IMR-90 (cell line): ENCODE data around the gene MTHFD2. TPM values are rescaled to one million over a fixed set of nuclear protein-coding genes. Genes with fewer than 3 reads are reported as not detected.

Experiments
- ATAC-seq: fragments of 200-7000 bp; cut with Tn5 transposase; 2 replicates; pipeline ENCODE4 v1.9.1; 2020; ENCODE audit warnings: low read depth, mild to moderate bottlenecking, moderate library complexity
- BruUV-seq: library from RNA; stranded (reverse); fragments of 400-500 nt; replicated peaks from 2 replicates; lab custom pipeline; 2021; lab: Mats Ljungman, UMichigan
- CTCF ChIA-PET: fragments of 300-600 bp; formaldehyde crosslinking; extraction: SDS; loops from one replicate; lab custom pipeline; 2021; ENCODE audit warnings: antibody characterized with exemption; lab: Yijun Ruan, JAX
- POLR2A ChIA-PET: fragments of 300-600 bp; sonication (Branson Sonifier 250); formaldehyde crosslinking; loops from one replicate; lab custom pipeline; 2022; ENCODE audit warnings: antibody characterized with exemption; ENCODE audit not compliant: unreplicated experiment; lab: Charles Lee
- DNase-seq: peaks from one replicate; pipeline ENCODE4 v3.0.0; 2013
- H2AFZ ChIP-seq: replicated peaks from 2 replicates; pipeline ENCODE3; 2013; ENCODE audit warnings: low read length, mild to moderate bottlenecking; ENCODE audit not compliant: poor library complexity
- H2AK5ac ChIP-seq: 2 replicates; pipeline ENCODE4 v1.6.1; 2013; ENCODE audit warnings: low read depth, low read length, inconsistent platforms
- H2AK9ac ChIP-seq: replicated peaks from 2 replicates; pipeline ENCODE3; 2013; ENCODE audit warnings: mild to moderate bottlenecking, low read depth, low read length, moderate library complexity; ENCODE audit not compliant: poor library complexity
- H2BK120ac ChIP-seq: 2 replicates; pipeline ENCODE4 v1.6.1; 2013; ENCODE audit warnings: low read depth, low read length, inconsistent platforms
- H2BK15ac ChIP-seq: 3 replicates; pipeline ENCODE4 v1.6.1; 2013; ENCODE audit warnings: low read depth, low read length, inconsistent platforms
- H2BK20ac ChIP-seq: 2 replicates; pipeline ENCODE4 v1.6.1; 2013; ENCODE audit warnings: low read depth, mild to moderate bottlenecking, inconsistent platforms, low read length, moderate library complexity
- H2BK5ac ChIP-seq: 2 replicates; pipeline ENCODE4 v1.6.1; 2013; ENCODE audit warnings: mild to moderate bottlenecking, low read depth, low read length, inconsistent platforms; ENCODE audit not compliant: poor library complexity, severe bottlenecking
- H3K14ac ChIP-seq: replicated peaks from 2 replicates; pipeline ENCODE4 v1.6.1; 2013; ENCODE audit warnings: low read depth, low read length, inconsistent platforms
- H3K18ac ChIP-seq: 2 replicates; pipeline ENCODE4 v1.6.1; 2013; ENCODE audit warnings: low read depth, low read length, control low read depth
- H3K23ac ChIP-seq: 2 replicates; pipeline ENCODE4 v1.6.1; 2013; ENCODE audit warnings: low read depth, low read length, inconsistent platforms
- H3K27ac ChIP-seq: 2 replicates; pipeline ENCODE4 v1.5.1; 2013; ENCODE audit warnings: mild to moderate bottlenecking, control low read depth, low read length; ENCODE audit not compliant: insufficient read depth
- H3K27me3 ChIP-seq: 2 replicates; pipeline ENCODE4 v1.6.1; 2013; ENCODE audit warnings: low read length; ENCODE audit not compliant: control insufficient read depth, insufficient read depth
- H3K36me3 ChIP-seq: 2 replicates; pipeline ENCODE4 v1.6.1; 2013; ENCODE audit warnings: low read length, mixed read lengths; ENCODE audit not compliant: control insufficient read depth, insufficient read depth
- H3K4ac ChIP-seq: 2 replicates; pipeline ENCODE4 v1.6.1; 2013; ENCODE audit warnings: low read depth, low read length, inconsistent platforms
- H3K4me1 ChIP-seq: 2 replicates; pipeline ENCODE4 v1.6.1; 2013; ENCODE audit warnings: low read length, mixed read lengths; ENCODE audit not compliant: control insufficient read depth, insufficient read depth
- H3K4me2 ChIP-seq: 2 replicates; pipeline ENCODE4 v1.6.1; 2013; ENCODE audit warnings: low read depth, mild to moderate bottlenecking, control low read depth, low read length, moderate library complexity
- H3K4me3 ChIP-seq: 2 replicates; pipeline ENCODE4 v1.5.1; 2013; ENCODE audit warnings: low read depth, mild to moderate bottlenecking, control low read depth, low read length, moderate library complexity; ENCODE audit not compliant: insufficient read depth
- H3K56ac ChIP-seq: 2 replicates; pipeline ENCODE4 v1.6.1; 2013; ENCODE audit warnings: low read length, inconsistent platforms; ENCODE audit not compliant: insufficient read depth; ENCODE audit errors: extremely low read depth
- H3K79me1 ChIP-seq, 2 experiments: 2 replicates each; pipeline ENCODE4 v1.6.1; 2013; ENCODE audit warnings: low read length in 2 of 2, inconsistent platforms in 1 of 2, low read depth in 1 of 2
- H3K9ac ChIP-seq: 2 replicates; pipeline ENCODE4 v1.6.1; 2013; ENCODE audit warnings: low read depth, low read length, control low read depth
- H3K9me1 ChIP-seq: 2 replicates; pipeline ENCODE4 v1.6.1; 2013; ENCODE audit warnings: low read length, inconsistent platforms; ENCODE audit not compliant: insufficient read depth
- H3K9me3 ChIP-seq: 2 replicates; pipeline ENCODE4 v1.6.1; 2013; ENCODE audit warnings: low read length; ENCODE audit not compliant: control insufficient read depth, insufficient read depth
- H4K20me1 ChIP-seq: 2 replicates; pipeline ENCODE4 v1.6.1; 2013; ENCODE audit warnings: low read length, inconsistent platforms; ENCODE audit not compliant: insufficient read depth
- H4K5ac ChIP-seq: 2 replicates; pipeline ENCODE4 v1.6.1; 2013; ENCODE audit warnings: mild to moderate bottlenecking, low read depth, low read length, control low read depth
- H4K8ac ChIP-seq, 2 experiments: 2 replicates each; pipeline ENCODE4 v1.6.1; 2013; ENCODE audit warnings: low read depth in 2 of 2, low read length in 2 of 2, control low read depth in 1 of 2, inconsistent platforms in 1 of 2
- H4K91ac ChIP-seq: 2 replicates; pipeline ENCODE4 v1.6.1; 2013; ENCODE audit warnings: low read depth, low read length, inconsistent platforms; ENCODE audit not compliant: insufficient read depth
- BHLHE40 ChIP-seq: fragments of 150-350 bp; IDR thresholded peaks from 2 replicates; pipeline ENCODE4 v1.6.1; 2016; ENCODE audit warnings: mild to moderate bottlenecking, low read depth, low read length
- CEBPB ChIP-seq: IDR thresholded peaks from 2 replicates; pipeline ENCODE4 v1.6.1; 2012; ENCODE audit warnings: low read depth, low read length, improper control_type of control experiment
- CHD1 ChIP-seq: IDR thresholded peaks from 2 replicates; pipeline ENCODE4 v1.6.1; 2012; ENCODE audit warnings: low read depth, low read length, improper control_type of control experiment
- CTCF ChIP-seq: conservative IDR thresholded peaks from 2 replicates; pipeline ENCODE4 v1.5.1; 2012; ENCODE audit warnings: mild to moderate bottlenecking, low read depth, low read length, improper control_type of control experiment
- ELK1 ChIP-seq: fragments of 150-350 bp; IDR thresholded peaks from 2 replicates; pipeline ENCODE4 v1.6.1; 2016; ENCODE audit warnings: low read depth, mild to moderate bottlenecking, low read length, moderate library complexity, borderline replicate concordance
- FOS ChIP-seq: fragments of 150-350 bp; IDR thresholded peaks from 2 replicates; pipeline ENCODE4 v1.6.1; 2016; ENCODE audit warnings: low read depth, low read length
- MAFK ChIP-seq: IDR thresholded peaks from 2 replicates; pipeline ENCODE4 v1.6.1; 2012; ENCODE audit warnings: low read depth, low read length, improper control_type of control experiment
- MAZ ChIP-seq: IDR thresholded peaks from 2 replicates; pipeline ENCODE4 v1.6.1; 2012; ENCODE audit warnings: low read depth, mild to moderate bottlenecking, low read length, improper control_type of control experiment, moderate library complexity, borderline replicate concordance
- MXI1 ChIP-seq: IDR thresholded peaks from 2 replicates; pipeline ENCODE4 v1.6.1; 2012; ENCODE audit warnings: low read depth, mild to moderate bottlenecking, low read length, moderate library complexity, borderline replicate concordance
- NFE2L2 ChIP-seq: fragments of 150-350 bp; IDR thresholded peaks from 2 replicates; pipeline ENCODE4 v1.6.1; 2016; ENCODE audit warnings: low read depth, mild to moderate bottlenecking, low read length
- POLR2A ChIP-seq: IDR thresholded peaks from 2 replicates; pipeline ENCODE4 v1.6.1; 2012; ENCODE audit warnings: mild to moderate bottlenecking, low read depth, low read length
- RAD21 ChIP-seq: IDR thresholded peaks from 2 replicates; pipeline ENCODE4 v1.6.1; 2012; ENCODE audit warnings: low read length, improper control_type of control experiment
- RCOR1 ChIP-seq: IDR thresholded peaks from 2 replicates; pipeline ENCODE4 v1.6.1; 2012; ENCODE audit warnings: mild to moderate bottlenecking, low read length, improper control_type of control experiment; ENCODE audit not compliant: insufficient replicate concordance
- RFX5 ChIP-seq: IDR thresholded peaks from 2 replicates; pipeline ENCODE4 v1.8.0; 2012; ENCODE audit warnings: low read depth, mild to moderate bottlenecking, low read length, moderate library complexity
- SMC3 ChIP-seq: fragments of 150-350 bp; IDR thresholded peaks from 2 replicates; pipeline ENCODE4 v1.6.1; 2016; ENCODE audit warnings: low read depth, mild to moderate bottlenecking, antibody characterized with exemption, low read length, moderate library complexity
- USF2 ChIP-seq: fragments of 150-350 bp; IDR thresholded peaks from 2 replicates; pipeline ENCODE4 v1.6.1; 2017; ENCODE audit warnings: mild to moderate bottlenecking, antibody characterized with exemption, low read length, low read depth
- WGBS, 2 experiments: methylation state at CpG; one replicate each; pipeline versions ENCODE4 v1.1.5 to v1.1.7; 2013; ENCODE audit warnings: missing lambda C conversion rate in 2 of 2; ENCODE audit not compliant: insufficient read length in 1 of 2; ENCODE audit errors: extremely low coverage in 2 of 2; 5-methylcytosine and 5-hydroxymethylcytosine counted together
- dilution Hi-C: fragments of 300-500 bp; cut with HindIII; formaldehyde crosslinking; loops from one replicate; pipeline ENCODE4 v1.14.3; 2018; ENCODE audit warnings: low sequenced_read_pairs; ENCODE audit not compliant: unreplicated experiment
- in situ Hi-C: fragments of 300-500 bp; cut with MboI; formaldehyde crosslinking; loops from 3 replicates; pipeline ENCODE4 v1.14.3; 2019; ENCODE audit warnings: low sequenced_read_pairs, inconsistent platforms, mixed read lengths
- intact Hi-C: fragments of 100-400 bp; cut with micrococcal nuclease; formaldehyde crosslinking; loops from 2 replicates; pipeline ENCODE4 v1.10.0; 2022
- polyA plus RNA-seq, 3 experiments: library from polyadenylated mRNA; depleted of rRNA; stranded (reverse); fragments of >200 nt; gene quantifications; 2 replicates each; pipeline ENCODE4 v1.2.3, GENCODE V29; 2012; ENCODE audit warnings: low replicate concordance in 1 of 3
- total RNA-seq: library from RNA; depleted of rRNA; stranded (reverse); fragments of >200 nt; gene quantifications from 2 replicates; pipeline ENCODE4 v1.2.3, GENCODE V29; 2012

The MTHFD2 gene
- total and polyA plus RNA-seq, 2 of the 4 experiments (the other 2 are of a cell fraction), result 66.8 to 122 TPM

GRCh38 chr2:74164761-74165160, 33.7 kb upstream of the MTHFD2 start:
- Histone ChIP-seq H3K23ac (no peak overlapping the region), H4K8ac (no peak overlapping the region), H2AK5ac (no peak overlapping the region), H3K79me1 (peaks cover 15 to 33% of the 10 kb centered on the region in 2 experiments), H3K4me3 (no peak overlapping the region), H4K20me1 (peaks cover 8% of the 10 kb centered on the region), H2BK5ac (no peak overlapping the region), H3K4ac (no peak overlapping the region), H3K56ac (no peak overlapping the region), H2AK9ac (no peak overlapping the region), H3K4me2 (no peak overlapping the region), H3K27me3 (no peaks in the 10 kb centered on the region), H3K27ac (no peak overlapping the region), H2AFZ (no peak overlapping the region), H3K4me1 (no peaks in the 10 kb centered on the region), H3K9me3 (0 out of 2 replicates have a peak, but pooled peaks cover 1% of the 10 kb centered on the region), H4K91ac (no peak overlapping the region), H2BK20ac (no peak overlapping the region), H3K36me3 (peaks cover 47% of the 10 kb centered on the region), H4K5ac (no peak overlapping the region), H2BK15ac (no peak overlapping the region), H3K18ac (no peak overlapping the region), H3K14ac (no peak overlapping the region), H3K9ac (no peak overlapping the region), H3K9me1 (no peaks in the 10 kb centered on the region), H2BK120ac (no peak overlapping the region)
- ChIA-PET POLR2A (no interaction called here), CTCF (no interaction called here)
- DNase-seq (no peak), ATAC-seq (no peak)
- dilution Hi-C loops, result no loop called here
- no CpG with 5 or more reads among the region's 1 CpG for WGBS, 2 experiments
- TF ChIP-seq POLR2A, result no peak
- no peak for TF ChIP-seq NFE2L2
- TF ChIP-seq RCOR1, result no peak
- no peak for TF ChIP-seq FOS
- no peak for TF ChIP-seq BHLHE40
- no peak for TF ChIP-seq RAD21
- TF ChIP-seq MXI1, result no peak
- no peak for TF ChIP-seq SMC3
- no peak for TF ChIP-seq CEBPB
- TF ChIP-seq MAZ, result no peak
- no peak for TF ChIP-seq MAFK
- no peak for TF ChIP-seq CHD1
- TF ChIP-seq RFX5, result no peak
- TF ChIP-seq ELK1, result no peak
- no peak for TF ChIP-seq USF2
- no peak for TF ChIP-seq CTCF
- intact Hi-C loops, result no loop called here
- BruUV-seq, result no TSS peak
- in situ Hi-C loops, result no loop called here
